Stimulated activated naive B cell treated with anti-CD40 and anti-IgM and Interleukin-4, amounts not matched to agents 10 μg/mL and 1 μg/mL and 100 μg/mL, for 72 hours (primary cell): Measurements from ENCODE around the gene ACVR1.
A peak's percentile ranks its signal among the peaks of the same experiment; 100 is the strongest.

Experiments used
- ATAC-seq, 2 donors: fragments of 150-1000 bp; cut with Tn5 transposase; replicated peaks; 2 replicates each; pipeline ENCODE4 v1.10.0; 2021; ENCODE audit warnings: moderate library complexity in 1 of 2
- DNase-seq: peaks from one replicate; pipeline ENCODE4 v3.0.0; 2021
- H3K27ac Mint-ChIP-seq: one replicate; pipeline ENCODE4 v1.8.0; 2022; ENCODE audit warnings: mild to moderate bottlenecking, mixed read lengths
- H3K27me3 Mint-ChIP-seq, 2 donors: one replicate each; pipeline ENCODE4 v1.8.0; 2022; ENCODE audit warnings: mixed read lengths in 2 of 2
- H3K36me3 Mint-ChIP-seq, 2 donors: one replicate each; pipeline ENCODE4 v1.8.0; 2022; ENCODE audit warnings: mixed read lengths in 2 of 2, mild to moderate bottlenecking in 1 of 2
- H3K4me1 Mint-ChIP-seq, 2 donors: one replicate each; pipeline ENCODE4 v1.8.0; 2022; ENCODE audit warnings: mixed read lengths in 2 of 2, mild to moderate bottlenecking in 1 of 2
- H3K4me3 Mint-ChIP-seq, 2 donors: one replicate each; pipeline ENCODE4 v1.8.0; 2022; ENCODE audit warnings: mild to moderate bottlenecking in 2 of 2, mixed read lengths in 2 of 2, moderate library complexity in 1 of 2
- H3K9me3 Mint-ChIP-seq, 2 donors: one replicate each; pipeline ENCODE4 v1.8.0; 2022; ENCODE audit warnings: mixed read lengths in 2 of 2, mild to moderate bottlenecking in 1 of 2

ACVR1 gene

DNA sequence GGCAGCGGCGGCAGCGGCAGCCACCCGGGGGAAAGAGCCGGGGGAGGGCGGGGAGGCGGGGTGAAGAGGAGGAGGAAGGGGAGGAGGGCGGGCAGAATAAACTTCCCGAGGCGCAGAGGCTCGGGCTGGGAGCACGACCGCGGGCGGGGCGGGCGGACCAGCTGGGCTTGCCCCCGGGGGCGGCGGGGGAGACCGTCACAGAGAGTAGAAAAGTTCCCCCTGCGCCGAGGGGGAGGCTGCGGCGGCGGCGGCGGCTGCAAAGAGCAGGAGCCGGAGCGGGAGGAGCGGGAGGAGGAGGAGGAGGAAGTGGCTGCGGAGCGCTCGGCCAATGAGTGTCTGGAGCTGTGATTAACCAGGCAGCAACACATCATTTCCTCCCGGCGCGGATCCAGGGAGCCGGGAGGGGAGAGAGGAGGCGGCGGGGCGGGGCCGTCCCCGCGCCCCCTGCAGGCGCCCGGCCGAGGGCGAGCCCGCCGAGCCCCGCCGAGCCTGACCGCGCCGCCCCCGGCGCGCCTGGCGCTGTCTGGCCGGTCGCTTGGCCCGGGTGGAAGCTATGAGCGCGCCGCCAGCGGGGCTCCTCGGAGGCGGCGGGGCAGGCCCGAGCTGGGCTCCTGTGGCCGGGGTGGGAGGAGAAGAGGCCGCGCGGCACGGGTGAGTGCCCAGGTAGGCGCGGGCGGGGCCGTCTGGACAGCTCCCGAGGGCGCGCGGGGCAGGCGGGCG is at the start of gene ACVR1:
ACVR1 (minus strand) TSS at position 265 of the 720 bp plus-strand sequence. CDS start 76,837 bp downstream, outside the sequence.
- Mint-ChIP-seq H3K36me3 (peaks cover 2 to 3% of the 10 kb centered on the region in 2 donors), H3K9me3 (no peaks in the 10 kb centered on the region), H3K27ac (peak within 1 kb of the TSS; percentile 77), H3K4me3 (peak within 1 kb of the TSS; percentile 89 to 90), H3K4me1 (peaks cover 13 to 40% of the 10 kb centered on the region in 2 donors), H3K27me3 (no peaks in the 10 kb centered on the region)
- ATAC-seq (peak; percentile 80 to 84), DNase-seq (peak; percentile 70)

DNA sequence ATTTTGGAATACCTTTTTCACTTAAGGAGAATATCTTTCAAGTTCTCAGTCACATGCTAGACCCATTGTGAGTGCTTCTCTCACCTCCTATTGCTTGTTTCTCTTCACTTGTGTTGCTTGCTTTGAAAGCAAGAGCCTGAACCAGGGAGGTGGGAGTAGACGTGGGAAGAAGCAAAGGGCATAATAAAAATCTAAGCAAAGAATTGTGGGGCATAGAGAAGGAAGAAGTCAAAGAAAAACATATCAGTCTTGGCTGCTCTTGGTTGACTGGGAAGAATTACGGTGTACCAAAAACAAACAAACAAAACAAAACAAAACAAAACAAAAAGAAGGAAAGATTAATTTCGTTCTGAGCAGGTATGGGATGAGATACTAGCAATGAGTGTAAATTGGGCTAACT is 48.9 kb upstream of the ACVR1 start:
- Mint-ChIP-seq H3K27me3 (peaks cover 6 to 9% of the 10 kb centered on the region in 2 donors), H3K4me1 (no peaks in the 10 kb centered on the region), H3K36me3 (no peaks in the 10 kb centered on the region), H3K27ac (no peak overlapping the region), H3K4me3 (no peak overlapping the region), H3K9me3 (no peaks in the 10 kb centered on the region)
- ATAC-seq = no peak
- DNase-seq = no peak

- Mint-ChIP-seq H3K36me3 (no peaks in the 10 kb centered on the region), H3K4me3 (no peak overlapping the region), H3K27me3 (peaks cover 15 to 16% of the 10 kb centered on the region in 2 donors), H3K9me3 (no peaks in the 10 kb centered on the region), H3K4me1 (no peaks in the 10 kb centered on the region), H3K27ac (no peak overlapping the region)
- DNase-seq (no peak), ATAC-seq (no peak)
Observed at GRCh38 chr2:157923598-157924217, 47.6 kb upstream of the ACVR1 start.

GRCh38 chr2:157922815-157923214 is 46.7 kb upstream of the ACVR1 start:
- no peaks in the 10 kb centered on the region for H3K4me1 Mint-ChIP-seq
- DNase-seq (no peak), ATAC-seq (no peak)
- peaks cover 15 to 19% of the 10 kb centered on the region in 2 donors for H3K27me3 Mint-ChIP-seq
- H3K27ac Mint-ChIP-seq = no peak overlapping the region
- no peaks in the 10 kb centered on the region for H3K36me3 Mint-ChIP-seq
- H3K9me3 Mint-ChIP-seq = no peaks in the 10 kb centered on the region
- no peak overlapping the region for H3K4me3 Mint-ChIP-seq

DNA sequence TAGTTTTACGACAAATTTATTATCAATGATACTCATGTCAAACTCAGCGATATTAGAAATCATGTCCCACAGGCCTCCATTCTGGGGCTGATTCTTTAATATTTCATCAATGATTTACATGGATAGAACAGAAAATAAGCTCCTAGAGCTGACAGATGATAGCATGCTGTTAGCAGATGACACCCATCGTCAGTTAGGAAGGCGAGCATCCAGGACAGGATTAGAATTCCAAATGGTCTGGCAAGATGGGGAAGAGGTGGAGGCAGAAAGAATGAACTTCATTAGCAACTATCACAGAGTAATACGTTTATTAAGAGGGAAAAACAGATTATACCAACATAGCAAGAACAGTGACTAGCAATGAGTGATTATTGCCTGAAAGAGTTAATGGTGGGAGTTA is 46.2 kb upstream of the ACVR1 start:
- H3K9me3 Mint-ChIP-seq = no peaks in the 10 kb centered on the region
- ATAC-seq (no peak), DNase-seq (no peak)
- H3K4me1 Mint-ChIP-seq = no peaks in the 10 kb centered on the region
- H3K27ac Mint-ChIP-seq = no peak overlapping the region
- H3K27me3 Mint-ChIP-seq = peaks cover 15 to 19% of the 10 kb centered on the region in 2 donors
- H3K36me3 Mint-ChIP-seq = no peaks in the 10 kb centered on the region
- no peak overlapping the region for H3K4me3 Mint-ChIP-seq

GRCh38 chr2:157920736-157921135 is 44.6 kb upstream of the ACVR1 start:
- no peak for DNase-seq
- Mint-ChIP-seq H3K27ac (no peak overlapping the region), H3K4me1 (no peaks in the 10 kb centered on the region), H3K27me3 (peaks cover 15 to 19% of the 10 kb centered on the region in 2 donors), H3K4me3 (no peak overlapping the region), H3K36me3 (no peaks in the 10 kb centered on the region), H3K9me3 (no peaks in the 10 kb centered on the region)
- no peak for ATAC-seq

DNA sequence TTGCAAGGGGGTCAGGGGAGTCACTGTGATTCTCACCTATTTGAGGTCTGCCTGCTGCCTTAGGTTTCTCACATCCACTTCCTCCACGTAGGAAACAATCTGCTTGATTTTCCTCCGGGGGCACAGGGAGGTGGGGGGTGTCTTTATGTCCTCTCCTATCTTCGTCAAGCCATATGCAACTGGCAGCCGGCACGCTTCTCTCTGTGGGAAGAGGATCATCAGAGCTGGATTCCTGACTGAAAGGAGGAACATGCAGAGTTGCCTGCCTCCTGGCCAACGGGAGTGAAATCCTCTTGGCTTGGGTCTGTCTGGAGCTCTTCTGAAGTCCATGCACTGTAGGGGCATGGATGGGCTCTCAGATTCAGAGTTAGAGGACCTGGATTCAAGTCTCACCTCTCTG is 43.1 kb upstream of the ACVR1 start:
- DNase-seq (no peak), ATAC-seq (no peak)
- Mint-ChIP-seq H3K4me1 (no peaks in the 10 kb centered on the region), H3K36me3 (no peaks in the 10 kb centered on the region), H3K9me3 (peaks cover 0 to under 1% of the 10 kb centered on the region in 2 donors), H3K4me3 (no peak overlapping the region), H3K27ac (no peak overlapping the region), H3K27me3 (peaks cover 11 to 14% of the 10 kb centered on the region in 2 donors)

GRCh38 chr2:157918319-157918718 is 42.2 kb upstream of the ACVR1 start:
- H3K27me3 Mint-ChIP-seq = peaks cover 17 to 22% of the 10 kb centered on the region in 2 donors
- DNase-seq (no peak), ATAC-seq (no peak)
- H3K27ac Mint-ChIP-seq = no peak overlapping the region
- no peak overlapping the region for H3K4me3 Mint-ChIP-seq
- peaks cover 0 to 2% of the 10 kb centered on the region in 2 donors for H3K36me3 Mint-ChIP-seq
- H3K4me1 Mint-ChIP-seq = no peaks in the 10 kb centered on the region
- H3K9me3 Mint-ChIP-seq = peaks cover 0 to 6% of the 10 kb centered on the region in 2 donors

- Mint-ChIP-seq H3K4me3 (no peak overlapping the region), H3K9me3 (peaks cover 0 to 10% of the 10 kb centered on the region in 2 donors), H3K36me3 (peaks cover 0 to 2% of the 10 kb centered on the region in 2 donors), H3K4me1 (no peaks in the 10 kb centered on the region), H3K27ac (no peak overlapping the region), H3K27me3 (peaks cover 10 to 23% of the 10 kb centered on the region in 2 donors)
- DNase-seq = no peak
- no peak for ATAC-seq
Observed at GRCh38 chr2:157911750-157912149, 35.6 kb upstream of the ACVR1 start.

DNA sequence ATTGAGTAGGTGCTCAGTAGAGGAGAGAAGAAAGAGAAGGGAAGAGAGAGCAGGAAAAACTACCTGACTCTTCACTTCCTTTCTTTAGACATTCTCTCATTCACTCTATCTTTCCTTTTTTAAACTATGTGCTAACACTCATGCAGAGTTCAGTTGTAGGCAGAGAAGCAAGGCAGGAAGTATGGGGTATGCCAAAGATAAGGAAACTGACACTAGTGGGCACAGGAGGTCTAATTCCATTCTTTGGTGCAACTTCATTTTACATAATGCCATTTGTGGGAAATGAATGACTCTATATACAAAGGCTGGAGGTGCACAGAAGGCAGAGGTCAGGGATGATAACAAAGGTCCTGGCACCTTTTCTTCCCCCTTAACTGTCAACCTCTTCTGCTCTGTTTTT is 35.1 kb upstream of the ACVR1 start:
- Mint-ChIP-seq H3K4me1 (no peaks in the 10 kb centered on the region), H3K27me3 (peaks cover 10 to 23% of the 10 kb centered on the region in 2 donors), H3K27ac (no peak overlapping the region), H3K9me3 (peaks cover 0 to 10% of the 10 kb centered on the region in 2 donors), H3K36me3 (peaks cover 0 to 2% of the 10 kb centered on the region in 2 donors), H3K4me3 (no peak overlapping the region)
- ATAC-seq (no peak), DNase-seq (no peak)

DNA sequence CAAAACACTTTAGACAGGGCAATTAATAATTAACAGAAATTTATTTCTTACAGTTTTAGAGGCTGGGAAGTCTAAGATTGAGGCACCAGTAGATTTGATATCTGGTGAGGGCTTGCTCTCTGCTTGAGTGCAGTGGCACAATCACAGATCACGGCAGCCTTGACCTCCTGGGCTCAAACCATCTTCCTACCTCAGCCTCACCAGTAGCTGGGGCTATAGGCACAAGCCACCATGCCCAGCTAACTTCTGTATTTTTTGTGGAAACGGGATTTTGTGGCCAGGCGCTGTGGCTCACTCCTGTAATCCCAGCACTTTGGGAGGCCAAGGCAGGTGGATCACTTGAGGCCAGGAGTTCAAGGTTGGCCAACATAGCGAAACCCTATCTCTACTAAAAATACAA is 29.0 kb upstream of the ACVR1 start:
- no peaks in the 10 kb centered on the region for H3K9me3 Mint-ChIP-seq
- H3K27ac Mint-ChIP-seq = no peak overlapping the region
- H3K27me3 Mint-ChIP-seq = no peaks in the 10 kb centered on the region
- ATAC-seq = no peak
- H3K4me3 Mint-ChIP-seq = no peak overlapping the region
- H3K4me1 Mint-ChIP-seq = peaks cover 4 to 16% of the 10 kb centered on the region in 2 donors
- H3K36me3 Mint-ChIP-seq = no peaks in the 10 kb centered on the region
- DNase-seq = no peak

GRCh38 chr2:157903626-157904025 is 27.5 kb upstream of the ACVR1 start:
- Mint-ChIP-seq H3K27ac (no peak overlapping the region), H3K4me3 (no peak overlapping the region), H3K36me3 (no peaks in the 10 kb centered on the region), H3K9me3 (no peaks in the 10 kb centered on the region), H3K4me1 (peaks cover 13 to 30% of the 10 kb centered on the region in 2 donors), H3K27me3 (no peaks in the 10 kb centered on the region)
- DNase-seq = no peak
- no peak for ATAC-seq

DNA sequence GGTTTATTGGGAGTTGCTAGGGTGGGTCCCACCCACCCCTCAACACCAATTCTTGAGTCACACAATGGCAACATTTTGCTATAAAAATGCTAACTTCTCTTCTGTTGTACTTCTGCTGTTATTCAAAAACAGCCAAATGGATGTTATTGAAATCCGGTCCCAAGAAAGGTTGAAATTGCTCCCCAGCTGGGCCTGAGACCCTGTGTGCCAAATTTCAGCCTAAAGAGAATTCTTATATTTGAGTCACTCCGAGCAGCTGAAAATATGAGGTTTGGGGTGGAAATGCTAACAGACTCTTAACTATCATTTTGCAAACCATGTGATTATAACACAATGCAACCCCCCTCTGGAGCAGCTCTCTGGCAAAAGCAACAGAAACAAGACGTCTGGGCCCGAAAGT is 27.0 kb upstream of the ACVR1 start:
- no peak overlapping the region for H3K27ac Mint-ChIP-seq
- no peak for ATAC-seq
- H3K4me1 Mint-ChIP-seq = peaks cover 16 to 34% of the 10 kb centered on the region in 2 donors
- no peaks in the 10 kb centered on the region for H3K36me3 Mint-ChIP-seq
- no peaks in the 10 kb centered on the region for H3K9me3 Mint-ChIP-seq
- H3K4me3 Mint-ChIP-seq = no peak overlapping the region
- H3K27me3 Mint-ChIP-seq = no peaks in the 10 kb centered on the region
- DNase-seq = no peak

DNA sequence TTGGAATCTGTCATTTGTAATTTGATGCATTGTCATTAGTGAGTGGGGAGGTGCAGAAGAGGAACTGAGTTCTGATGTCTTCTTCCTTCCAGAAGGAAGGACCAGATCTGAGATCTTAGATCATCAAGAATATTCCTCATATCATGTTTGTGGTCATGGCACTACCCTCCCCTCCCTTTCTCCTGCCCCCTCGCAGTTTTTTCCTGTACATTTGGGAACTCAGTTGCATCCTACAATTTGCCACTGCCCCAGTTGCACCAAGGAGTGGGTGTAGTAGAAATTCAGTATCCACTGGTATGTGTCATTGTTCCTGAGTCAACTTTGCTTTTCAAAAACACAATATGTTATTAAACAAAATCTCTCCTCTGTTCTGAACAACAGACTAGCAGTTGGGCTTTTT is 26.6 kb upstream of the ACVR1 start:
- ATAC-seq (no peak), DNase-seq (no peak)
- Mint-ChIP-seq H3K9me3 (peaks cover 2 to 3% of the 10 kb centered on the region in 2 donors), H3K27ac (no peak overlapping the region), H3K36me3 (peaks cover 2 to 3% of the 10 kb centered on the region in 2 donors), H3K27me3 (no peaks in the 10 kb centered on the region), H3K4me3 (no peak overlapping the region), H3K4me1 (peaks cover 20 to 38% of the 10 kb centered on the region in 2 donors)

- H3K27me3 Mint-ChIP-seq = no peaks in the 10 kb centered on the region
- ATAC-seq (no peak), DNase-seq (no peak)
- H3K36me3 Mint-ChIP-seq = peaks cover 2 to 4% of the 10 kb centered on the region in 2 donors
- no peak overlapping the region for H3K27ac Mint-ChIP-seq
- no peak overlapping the region for H3K4me3 Mint-ChIP-seq
- H3K4me1 Mint-ChIP-seq = peaks cover 27 to 47% of the 10 kb centered on the region in 2 donors
- H3K9me3 Mint-ChIP-seq = peaks cover 2 to 3% of the 10 kb centered on the region in 2 donors
Observed at GRCh38 chr2:157901325-157901724, 25.2 kb upstream of the ACVR1 start.
